Dedifferentiated amniotic fluid mesenchymal stem cell (primary cell): ENCODE data around the gene CDC40.
A peak's percentile ranks its signal among the peaks of the same experiment; 100 is the strongest.

Experiments used
- DNase-seq: peaks from one replicate; pipeline ENCODE4 v3.0.0-alpha.2; 2016; ENCODE audit errors: extremely low spot score

The CDC40 gene

DNA sequence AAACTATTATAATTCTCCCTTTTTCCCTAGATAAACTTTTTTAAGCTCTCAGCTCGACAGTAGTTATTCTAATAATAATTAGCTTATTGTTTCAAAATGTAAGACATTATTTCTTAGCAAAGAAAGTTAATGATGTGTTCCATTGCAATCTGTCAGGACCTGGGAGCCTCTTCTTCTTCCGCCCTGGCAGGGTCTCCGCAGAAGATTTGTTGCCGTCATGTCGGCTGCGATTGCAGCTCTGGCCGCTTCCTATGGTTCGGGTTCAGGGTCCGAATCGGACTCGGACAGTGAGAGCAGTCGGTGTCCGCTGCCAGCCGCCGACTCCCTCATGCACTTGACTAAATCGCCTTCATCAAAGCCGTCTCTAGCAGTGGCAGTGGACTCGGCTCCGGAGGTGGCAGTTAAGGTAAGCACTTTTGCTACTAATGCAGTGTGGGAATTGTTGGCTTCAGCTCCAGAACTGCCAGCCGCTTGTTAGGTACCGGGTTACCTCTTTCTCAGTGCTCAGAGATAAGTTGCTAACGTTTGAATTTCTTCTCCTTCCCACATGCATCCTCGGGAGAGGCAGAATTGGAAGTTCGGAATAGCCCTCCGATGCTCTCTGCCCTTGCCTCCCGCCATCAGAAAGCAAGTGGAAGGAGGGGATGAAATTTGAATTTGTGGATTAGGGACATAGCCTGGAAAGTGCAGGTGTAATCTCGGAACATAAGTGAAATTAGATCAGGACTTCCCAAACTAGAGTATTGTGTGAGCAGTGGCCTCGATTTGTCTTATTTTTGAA, at the start of gene CDC40:
Gene CDC40 (plus strand): TSS at position 200 of the 781 bp plus-strand sequence. CDS start 18 bp downstream, at position 218.
- peak; percentile 20 for DNase-seq

DNA sequence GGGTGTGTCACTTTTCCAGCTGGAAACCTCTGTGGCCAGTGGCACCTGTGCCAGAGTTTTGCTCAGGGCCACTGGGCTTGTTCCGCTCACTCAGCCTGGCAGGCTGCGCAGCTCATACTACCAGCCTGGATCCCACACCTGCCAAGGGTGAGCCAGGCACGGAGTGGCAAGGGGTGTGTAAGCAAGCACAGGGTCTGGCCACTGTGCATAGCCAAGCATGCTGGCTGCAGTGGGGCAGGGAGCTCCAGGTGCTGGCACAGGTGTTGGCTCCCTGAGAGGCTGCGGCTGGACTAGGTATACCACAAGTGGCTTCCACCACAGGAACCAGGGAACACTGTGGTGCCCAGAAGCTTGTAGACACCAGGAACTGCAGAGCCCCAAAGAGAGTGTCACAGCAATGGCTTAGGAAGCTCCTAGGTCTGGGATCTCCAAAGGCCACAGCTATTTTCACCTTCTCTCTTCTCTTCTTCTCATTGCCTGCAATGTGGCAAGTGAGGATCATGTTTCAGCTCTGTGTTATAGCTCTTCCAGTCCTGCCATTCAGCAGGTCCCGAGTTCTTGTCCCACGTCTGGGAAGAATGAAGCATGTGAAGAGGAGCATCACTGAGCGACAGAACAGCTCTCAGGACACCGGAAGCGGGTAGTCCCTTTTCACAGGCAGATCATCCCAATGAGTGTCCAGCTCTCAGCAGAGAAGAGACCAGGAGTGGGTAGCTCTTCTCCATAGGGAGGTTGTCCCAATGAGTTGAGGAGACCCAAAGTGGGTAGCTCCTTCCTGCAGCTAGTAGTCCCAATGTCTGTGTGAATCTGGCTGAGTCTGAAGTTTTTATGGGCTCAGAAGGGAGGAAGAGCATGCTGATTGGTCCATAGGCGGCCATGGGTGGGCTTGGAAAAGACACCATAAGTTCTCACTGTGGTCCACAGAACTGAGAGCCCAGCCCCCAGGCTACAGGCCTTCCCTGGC, 42.0 kb upstream of the CDC40 start:
- no peak for DNase-seq

DNA sequence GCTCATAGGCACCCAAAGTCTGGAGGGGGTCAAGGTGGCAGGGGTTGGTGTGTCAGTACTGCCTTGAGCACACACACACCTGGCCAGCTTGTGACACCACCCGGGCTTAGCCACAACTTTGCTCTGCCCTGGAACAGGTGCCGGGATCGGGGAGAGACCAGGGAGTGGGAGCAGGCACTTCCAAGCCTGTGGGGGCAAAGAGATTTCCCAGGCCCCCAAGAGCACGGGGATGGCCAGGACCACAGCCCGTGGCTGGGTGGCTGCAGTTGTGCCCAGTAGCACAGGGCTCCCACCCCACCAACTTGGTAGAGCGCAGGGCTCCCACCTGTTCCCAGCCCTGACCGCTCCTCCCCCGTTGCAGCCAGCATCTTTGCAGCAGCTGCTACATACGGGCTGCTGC, 41.2 kb upstream of the CDC40 start:
- no peak for DNase-seq

DNA sequence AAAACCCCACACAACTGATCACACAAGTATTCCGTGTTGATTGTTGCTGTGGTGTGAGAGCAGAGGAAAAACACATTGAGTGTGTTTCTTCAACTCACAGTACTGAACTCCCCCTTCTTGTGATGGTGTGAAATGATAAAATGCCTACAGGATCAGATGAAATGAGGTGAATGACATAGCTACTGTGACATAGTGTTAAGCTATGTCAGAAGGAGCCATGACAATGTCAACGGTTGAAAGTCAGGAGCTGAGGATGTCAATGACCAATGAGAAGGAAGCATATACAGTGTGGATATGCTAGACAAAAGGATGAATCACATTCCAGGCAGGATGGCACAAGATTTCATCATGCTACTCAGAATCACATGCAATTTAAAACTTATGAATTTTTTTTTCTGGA, 39.6 kb upstream of the CDC40 start:
- DNase-seq: peak; percentile 91

DNA sequence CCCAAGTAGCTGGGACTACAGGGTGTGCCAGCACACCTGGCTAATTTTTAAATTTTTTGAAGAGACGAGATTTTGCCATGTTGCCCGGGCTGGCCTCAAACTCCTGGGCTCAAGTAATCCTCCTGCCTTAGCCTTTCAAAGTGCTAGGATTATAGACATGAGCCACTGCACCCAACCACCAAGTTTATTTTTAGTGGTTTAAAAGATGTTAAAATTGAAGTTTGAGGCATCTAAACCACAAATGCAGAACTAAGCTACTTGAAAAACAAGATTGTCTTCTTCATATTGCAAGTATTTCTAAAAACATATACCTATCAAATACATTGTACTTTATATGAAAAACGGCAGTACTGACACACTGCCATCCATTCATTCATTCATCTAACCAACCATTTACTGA, 32.4 kb upstream of the CDC40 start:
- no peak for DNase-seq

DNA sequence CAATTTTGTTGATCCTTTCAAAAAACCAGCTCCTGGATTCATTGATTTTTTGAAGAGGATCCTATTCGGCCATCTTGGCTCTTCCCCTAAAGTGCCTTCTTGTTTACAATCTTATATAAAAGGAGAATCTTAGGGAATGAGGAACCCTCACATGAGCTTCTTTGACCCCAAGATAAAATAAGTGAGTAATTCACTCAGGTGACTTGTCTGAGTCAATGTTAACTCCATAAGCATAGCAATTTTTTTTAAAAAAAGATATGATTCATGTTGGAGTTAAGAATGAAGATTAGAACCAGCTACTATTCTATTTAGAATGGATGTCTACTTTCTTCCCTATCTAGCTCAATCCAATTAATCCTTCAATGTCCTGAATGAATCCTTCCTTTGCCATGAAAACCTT, 21.7 kb upstream of the CDC40 start:
- no peak for DNase-seq

DNA sequence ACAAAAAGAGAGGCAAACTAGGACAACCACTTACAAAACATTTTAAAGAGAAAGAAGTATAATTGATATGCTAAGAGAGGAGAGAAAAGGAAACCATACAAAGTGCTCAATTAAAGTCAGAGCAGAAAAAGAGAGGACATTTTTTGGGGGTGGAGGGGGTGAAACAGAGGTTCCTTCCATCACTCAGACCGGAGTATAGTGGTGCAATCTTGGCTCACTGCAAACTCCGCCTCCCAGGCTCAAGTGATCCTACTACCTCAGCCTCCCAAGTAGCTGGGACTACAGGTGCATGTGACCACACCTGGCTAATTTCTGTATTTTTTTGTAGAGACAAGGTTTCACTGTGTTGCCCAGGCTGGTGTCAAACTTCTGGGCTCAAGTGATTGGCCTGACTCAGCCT, 10.1 kb upstream of the CDC40 start:
- DNase-seq: no peak

DNA sequence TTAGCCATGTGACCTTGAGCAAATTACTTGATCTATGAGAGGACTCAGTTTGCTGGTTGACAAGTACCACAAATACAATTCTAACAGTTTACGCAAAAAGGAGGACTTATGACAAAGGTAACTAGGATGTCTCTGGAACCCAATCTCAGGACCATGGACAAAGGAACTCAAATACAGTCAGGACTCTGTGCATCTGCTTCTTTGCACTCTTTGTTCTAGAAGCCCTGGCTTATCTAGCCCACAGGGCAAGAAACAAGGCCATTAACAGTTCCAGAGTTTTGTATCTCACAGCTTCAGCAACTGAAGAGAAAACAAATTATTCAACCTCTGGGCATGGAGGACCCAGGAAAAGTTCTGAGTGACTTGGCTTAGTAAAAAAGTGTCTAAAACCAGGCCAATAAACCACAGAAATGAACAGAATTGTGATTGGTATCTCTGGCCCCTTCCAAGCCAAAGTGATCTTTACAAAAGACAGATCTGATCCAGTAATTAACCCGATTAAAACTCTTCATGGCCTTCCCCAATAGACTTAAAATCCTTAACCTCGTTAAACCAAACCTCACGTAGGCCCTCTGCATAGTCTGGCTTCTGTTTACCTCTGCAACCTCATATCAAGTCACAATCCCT, 6.6 kb upstream of the CDC40 start:
- DNase-seq: no peak

DNA sequence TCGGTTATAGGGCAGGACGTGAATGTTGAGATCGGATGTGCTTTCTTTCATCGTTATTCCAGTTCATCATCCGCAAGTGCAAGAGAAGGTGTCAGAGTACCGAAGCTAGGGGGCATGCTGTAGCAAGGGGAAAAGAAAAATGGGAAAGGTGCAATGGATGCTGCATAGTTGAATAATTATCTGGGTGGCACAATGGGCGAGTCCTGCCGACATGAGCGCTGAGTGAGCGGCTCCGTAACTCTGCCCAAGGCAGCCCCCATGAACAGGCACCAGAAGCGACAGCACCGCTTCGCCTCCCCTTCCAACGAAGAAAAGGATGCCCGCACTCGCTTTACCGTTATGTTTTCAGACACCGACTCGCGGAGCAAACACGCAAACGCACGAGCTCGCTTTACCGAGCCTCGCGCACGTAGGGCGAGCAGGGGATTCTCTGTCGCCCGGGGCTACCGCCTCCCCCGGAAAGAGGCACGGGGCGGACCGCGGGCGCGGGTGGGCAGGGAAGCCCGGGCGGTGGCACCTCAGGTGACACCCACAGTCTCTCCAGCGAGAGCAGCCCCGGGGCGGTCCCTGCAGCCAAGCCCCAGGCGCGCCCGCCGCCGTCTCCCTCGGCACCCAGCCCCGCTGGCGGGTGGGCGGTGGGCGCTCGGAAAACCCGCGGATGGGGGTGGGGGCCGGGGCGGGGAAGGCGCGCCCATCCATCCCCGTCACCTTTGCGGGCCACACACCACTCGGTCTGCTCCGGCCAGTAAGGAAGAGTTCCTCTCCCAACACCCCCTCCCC, 1.4 kb upstream of the CDC40 start:
- DNase-seq: peak; percentile 50

DNA sequence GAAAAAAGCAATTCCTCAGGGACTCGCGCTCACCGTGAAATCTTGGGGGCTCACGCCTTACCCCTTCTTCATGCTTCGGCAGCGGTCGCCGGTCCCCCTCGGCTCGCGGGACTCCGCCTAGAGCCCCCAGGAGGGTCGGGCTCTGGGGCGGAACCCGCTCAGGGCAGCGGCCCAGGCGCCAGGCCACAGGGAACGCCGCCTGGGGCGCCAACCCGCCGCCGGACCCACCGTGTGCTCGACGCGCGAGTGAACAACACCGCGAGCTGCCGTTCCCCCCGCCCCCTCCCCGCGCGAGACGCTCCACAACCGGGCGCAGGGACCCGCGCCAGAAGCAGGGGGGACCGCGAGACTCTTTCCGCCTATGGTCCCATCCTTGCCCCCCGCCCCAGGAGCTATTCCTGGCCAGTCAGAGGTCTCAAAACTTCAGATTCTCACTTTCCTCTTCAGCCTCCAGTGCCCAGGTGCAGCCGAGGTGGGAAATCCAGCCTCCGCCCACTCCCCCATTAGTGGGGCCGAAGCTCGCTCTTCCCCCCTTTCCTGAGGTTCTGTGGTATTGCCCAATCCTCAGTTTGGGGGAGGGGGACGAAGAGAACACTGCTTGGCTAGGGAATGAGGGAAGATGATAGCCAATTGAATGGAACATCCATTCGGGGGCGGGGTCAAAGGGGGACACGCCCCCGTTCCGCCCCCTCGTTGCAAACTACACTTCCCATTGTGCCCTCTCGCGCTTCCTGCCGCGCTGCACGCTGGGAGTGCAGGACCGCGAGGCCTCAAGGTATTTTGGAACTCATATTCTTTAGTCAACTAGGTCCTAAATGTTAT, 610 bp upstream of the CDC40 start, which contains the start of gene WASF1:
Gene WASF1 (minus strand): TSS at position 265 of the 822 bp plus-strand sequence. CDS start 52,069 bp downstream, outside the sequence.
- peak; percentile 98 for DNase-seq

DNA sequence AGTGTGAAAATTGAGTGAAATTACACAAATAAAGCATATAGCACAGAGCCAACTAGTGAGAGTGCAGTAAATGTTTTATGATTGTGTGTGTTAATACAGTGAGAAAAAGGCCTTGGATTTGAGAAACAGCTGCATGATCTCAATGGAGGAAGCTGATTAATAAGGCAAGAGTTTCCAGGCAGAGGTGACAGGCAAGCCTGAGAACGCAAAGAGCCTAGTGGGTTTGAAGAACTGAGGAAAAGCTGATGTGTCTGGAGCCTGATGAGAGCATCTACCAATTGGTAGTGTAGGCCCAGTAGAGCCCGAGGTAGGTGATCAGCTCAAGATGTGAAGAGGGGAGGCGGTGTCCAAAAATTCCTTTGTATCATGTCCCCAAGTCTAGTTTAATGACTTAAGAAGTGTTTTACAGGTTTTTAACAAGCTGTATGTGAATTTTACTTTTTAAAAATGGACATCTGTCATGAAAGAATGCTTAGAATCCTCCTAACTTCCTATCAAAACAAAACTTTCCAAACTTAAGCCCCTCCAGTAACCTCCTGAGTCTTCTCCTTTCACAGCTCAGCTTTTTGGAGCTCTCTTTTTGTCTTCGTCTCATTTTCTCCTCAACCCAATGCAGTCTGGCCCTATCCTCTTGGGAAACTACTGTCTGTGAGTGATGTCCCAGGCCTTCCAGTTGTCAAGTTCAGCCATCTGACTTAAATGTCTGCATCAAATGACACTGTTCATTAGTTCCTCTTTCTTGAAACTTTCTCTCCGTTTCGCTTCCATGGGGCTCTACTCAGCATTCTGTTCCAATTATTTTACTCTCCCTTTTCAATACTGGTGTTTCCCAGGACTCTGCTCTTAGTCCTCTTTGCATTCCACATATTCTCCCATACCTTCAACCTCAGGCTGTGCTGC, 1.2 kb downstream of the CDC40 start:
- no peak for DNase-seq

DNA sequence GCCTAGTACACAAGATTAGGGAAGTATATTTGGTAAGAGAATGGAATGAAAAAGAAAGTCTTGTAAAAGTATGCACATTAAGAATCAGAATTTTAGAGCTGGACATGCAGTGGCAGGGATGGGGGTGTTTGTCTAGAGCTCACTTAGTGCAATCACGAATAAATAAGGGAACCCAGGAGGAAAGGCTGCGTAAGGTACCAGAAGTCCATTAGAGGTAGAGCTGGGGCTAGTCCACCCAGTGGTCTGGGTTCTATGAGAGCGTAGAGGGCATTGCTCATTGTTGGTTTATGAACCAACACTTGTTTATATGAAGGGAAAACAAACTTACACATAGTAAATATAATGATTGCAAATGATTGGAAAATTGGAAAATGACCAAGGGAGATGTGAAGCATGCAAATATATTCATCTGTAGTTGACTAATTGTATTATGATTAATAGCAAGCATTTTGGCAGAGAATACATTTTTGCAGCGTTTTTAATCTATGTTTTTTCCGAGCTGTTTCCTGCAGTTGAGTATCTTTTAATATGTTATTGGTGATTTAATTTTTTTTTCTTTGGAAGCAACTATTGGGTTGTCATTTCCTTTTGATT, 3.2 kb downstream of the CDC40 start:
- DNase-seq: no peak

DNA sequence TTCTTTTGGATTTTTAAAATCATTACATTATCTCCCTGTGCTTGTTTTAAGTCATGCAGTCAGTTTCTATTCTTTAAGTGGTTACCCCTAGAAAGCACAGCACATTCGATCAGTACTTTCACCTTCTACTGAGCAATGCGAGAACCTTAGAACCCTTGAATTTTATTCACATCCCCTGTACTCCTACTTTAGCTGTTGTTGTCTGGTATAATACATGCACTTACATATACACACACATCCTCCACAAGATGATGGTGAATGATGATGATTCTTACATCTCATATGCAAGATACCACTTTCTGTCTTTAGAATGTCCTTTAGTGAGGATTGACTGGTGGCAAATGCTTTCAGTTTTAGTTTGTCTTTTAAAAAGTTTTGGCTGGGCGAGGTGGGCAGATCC, 5.7 kb downstream of the CDC40 start:
- DNase-seq: no peak

DNA sequence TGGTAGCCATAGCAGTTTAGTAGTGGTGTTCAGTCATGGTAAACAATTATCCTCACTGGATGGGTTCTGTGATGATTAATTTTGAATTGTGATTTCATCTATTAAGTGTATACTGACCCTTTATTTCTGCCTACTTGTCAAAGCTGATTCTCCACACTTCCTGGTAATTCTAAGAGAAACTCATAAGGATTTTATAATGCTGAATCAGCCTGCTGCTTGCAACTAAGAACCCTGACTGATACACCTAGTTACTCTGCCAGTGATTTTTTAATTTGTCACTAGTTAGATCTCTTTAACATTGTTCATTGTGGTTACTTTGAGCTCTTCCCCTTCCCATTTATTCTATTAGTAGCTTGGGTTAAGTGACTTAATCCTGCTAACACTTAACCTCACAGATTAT, 8.6 kb downstream of the CDC40 start:
- no peak for DNase-seq

DNA sequence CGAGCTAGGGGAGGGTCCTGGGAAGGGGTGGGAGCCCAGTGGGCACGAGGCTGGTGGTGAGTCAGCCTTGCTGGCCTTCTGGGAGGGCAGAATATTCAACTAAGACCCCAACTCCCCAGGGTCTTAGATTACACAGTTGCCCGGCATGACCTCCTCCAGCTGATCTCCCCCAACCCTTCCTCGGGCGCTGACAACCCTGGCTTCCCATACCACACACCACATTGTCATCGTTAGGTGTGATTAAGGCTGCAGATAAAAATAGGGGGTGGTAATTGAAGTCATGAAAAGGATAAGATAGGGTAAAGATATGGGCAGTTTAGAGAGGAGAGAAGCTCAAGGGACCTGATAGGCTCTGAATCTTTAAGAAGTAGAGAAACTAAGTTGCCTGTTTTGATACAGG, 10.5 kb downstream of the CDC40 start:
- no peak for DNase-seq

DNA sequence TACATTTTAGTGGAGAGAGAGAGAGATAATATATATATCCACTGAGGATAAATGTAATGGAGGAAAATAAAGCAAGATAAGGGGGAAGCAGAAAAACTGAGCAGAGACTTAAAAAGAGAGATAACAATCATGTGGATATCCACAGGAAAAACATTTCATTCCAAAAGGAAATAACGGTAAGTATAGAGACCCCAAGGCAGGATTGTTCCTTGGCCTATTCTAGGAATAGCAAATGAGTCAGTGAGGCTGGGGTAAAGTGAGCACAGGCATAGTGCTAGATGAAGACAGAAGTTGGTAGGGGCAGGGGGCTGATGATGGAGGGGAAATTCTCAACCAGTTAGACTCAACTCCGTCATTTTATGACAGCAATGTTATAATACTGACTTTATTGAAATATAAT, 11.2 kb downstream of the CDC40 start:
- DNase-seq: no peak

DNA sequence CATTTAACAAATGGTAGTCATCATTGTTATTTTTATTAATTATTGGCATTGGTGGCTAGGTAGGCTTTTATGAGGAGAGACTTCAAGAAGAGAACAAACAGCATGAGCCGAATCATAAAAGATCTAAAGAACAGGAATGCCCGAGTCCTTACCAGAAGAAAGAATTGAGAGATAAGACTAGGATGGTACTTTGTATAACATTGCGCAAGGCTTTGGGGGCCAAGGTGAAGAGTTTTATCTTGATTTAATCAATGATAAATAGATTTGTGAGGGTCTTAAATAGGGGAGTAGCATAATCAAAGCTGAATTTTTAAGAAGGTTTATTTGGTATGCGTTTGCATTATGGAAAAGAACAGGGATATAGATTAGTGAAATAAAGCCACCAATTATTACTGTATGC, 15.4 kb downstream of the CDC40 start:
- DNase-seq: no peak

DNA sequence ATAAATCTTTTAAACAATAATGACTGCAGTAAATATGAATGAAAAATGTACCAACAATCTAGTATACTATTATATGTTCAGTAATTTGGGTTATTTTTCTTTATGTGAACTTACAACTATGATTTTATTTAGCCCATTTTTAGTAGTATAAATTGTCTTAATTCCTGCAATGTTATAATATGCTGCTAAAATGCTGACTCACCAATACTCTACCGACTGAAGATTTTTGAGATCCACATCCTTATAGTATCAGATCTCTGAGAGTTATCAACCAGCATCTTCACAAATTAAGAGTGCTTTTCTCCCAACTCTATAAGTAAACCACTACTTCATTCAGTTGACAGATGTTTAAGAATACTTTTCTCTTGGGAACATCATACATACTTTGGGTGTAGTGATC, 16.6 kb downstream of the CDC40 start:
- no peak for DNase-seq

DNA sequence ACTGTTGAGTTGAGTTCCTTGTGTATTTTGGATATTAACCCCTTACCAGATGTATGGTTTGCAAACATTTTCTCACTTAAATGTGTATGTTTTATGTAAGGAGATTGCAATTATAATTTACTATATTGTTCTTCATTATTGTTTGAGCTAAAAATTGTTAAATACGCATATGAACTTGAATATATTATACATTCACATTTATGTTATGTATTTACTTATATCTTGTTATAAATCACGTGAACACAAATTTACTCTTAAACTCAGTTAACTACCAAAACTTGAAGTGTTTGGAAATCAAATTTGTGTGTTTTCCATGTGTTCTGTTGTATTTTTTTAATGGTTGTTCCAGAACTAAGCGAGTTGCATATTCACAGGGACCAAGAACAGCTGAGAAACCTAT, 18.3 kb downstream of the CDC40 start:
- DNase-seq: no peak
